OCI-LY7 (cell line): ENCODE data around the gene UNKL.

ENCODE experiments used
- CTCF ChIP-seq: fragments of 200-600 bp; sonication (generic); conservative IDR thresholded peaks from 2 replicates; pipeline ENCODE4 v1.5.1; 2014; ENCODE audit warnings: mild to moderate bottlenecking, antibody characterized with exemption, low read length, moderate library complexity, mixed read lengths
- EZH2phosphoT487 ChIP-seq: fragments of 200-600 bp; sonication (generic); IDR thresholded peaks from 2 replicates; pipeline ENCODE4 v1.6.1; 2018; ENCODE audit warnings: low read depth, borderline replicate concordance, mild to moderate bottlenecking, mixed run types, antibody characterized with exemption, low read length, moderate library complexity, mixed read lengths

- TF ChIP-seq CTCF (no peak), EZH2phosphoT487 (no peak)
These were observed 13.3 kb upstream of the UNKL start for GRCh38 chr16:1427473-1428461.
